Esophagus (tissue), 2 donors: ENCODE data around the gene MAN1B1. TPM values are rescaled to one million over a fixed set of nuclear protein-coding genes. Genes with fewer than 3 reads are reported as not detected.

ENCODE experiments used
- H3K27ac ChIP-seq, 2 donors: one replicate each; pipeline ENCODE4 v1.5.1; 2013; ENCODE audit warnings: low read depth in 2 of 2, mild to moderate bottlenecking in 2 of 2, inconsistent platforms in 1 of 2, low read length in 1 of 2, moderate library complexity in 1 of 2
- H3K27me3 ChIP-seq, 2 donors: one replicate each; pipeline ENCODE4 v1.6.1; 2013; ENCODE audit warnings: low read length in 2 of 2, control low read depth in 1 of 2, mild to moderate bottlenecking in 1 of 2; ENCODE audit not compliant: insufficient read depth in 2 of 2, control insufficient read depth in 1 of 2
- H3K36me3 ChIP-seq, 2 donors: one replicate each; pipeline ENCODE4 v1.6.1; 2013; ENCODE audit warnings: low read length in 1 of 2; ENCODE audit not compliant: control insufficient read depth in 2 of 2, insufficient read depth in 2 of 2
- H3K4me1 ChIP-seq, 2 donors: one replicate each; pipeline ENCODE4 v1.6.1; 2013; ENCODE audit warnings: low read length in 1 of 2; ENCODE audit not compliant: control insufficient read depth in 2 of 2, insufficient read depth in 2 of 2
- H3K4me3 ChIP-seq, 2 donors: one replicate each; pipeline ENCODE4 v1.5.1; 2013; ENCODE audit warnings: low read length in 2 of 2, mild to moderate bottlenecking in 2 of 2, low read depth in 1 of 2, moderate library complexity in 1 of 2
- H3K9me3 ChIP-seq, 2 donors: one replicate each; pipeline ENCODE4 v1.6.1; 2013; ENCODE audit warnings: mild to moderate bottlenecking in 2 of 2, low read depth in 1 of 2, low read length in 1 of 2, moderate library complexity in 1 of 2; ENCODE audit not compliant: control insufficient read depth in 2 of 2, insufficient read depth in 1 of 2
- WGBS, 2 donors: extraction: QIAGEN DNeasy Blood & Tissue Kit; methylation state at CpG; one replicate each; pipeline ENCODE4 v1.1.7; 2013; 5-methylcytosine and 5-hydroxymethylcytosine counted together
- polyA plus RNA-seq, 2 donors: library from polyadenylated mRNA; stranded (reverse); fragments of 200-250 nt; gene quantifications; one replicate each; pipeline ENCODE4 v1.2.3, GENCODE V29; 2013
- donor health status: healthy with polysubstance abuse.
- donor health status: Bipolar disorder and iron deficiency.

Gene MAN1B1
- polyA plus RNA-seq, 2 donors, result 28.5 to 42.3 TPM

- Histone ChIP-seq H3K4me1 (no peaks in the 10 kb centered on the region), H3K27me3 (no peaks in the 10 kb centered on the region), H3K36me3 (peaks cover 10 to 63% of the 10 kb centered on the region in 2 donors), H3K4me3 (no peak overlapping the region), H3K9me3 (peaks cover 0 to 18% of the 10 kb centered on the region in 2 donors), H3K27ac (no peak overlapping the region)
- WGBS, 2 donors, result 92 to 96% methylated on average over 14 of the region's 14 CpGs
Observed at GRCh38 chr9:137099231-137099630, 12.4 kb downstream of the MAN1B1 start.

GRCh38 chr9:137103206-137103999 lies 16.6 kb downstream of the MAN1B1 start:
- WGBS, 2 donors, result 93% methylated on average over 37 of the region's 37 CpGs
- no peak overlapping the region for H3K27ac ChIP-seq
- H3K4me3 ChIP-seq, result no peak overlapping the region
- no peaks in the 10 kb centered on the region for H3K27me3 ChIP-seq
- H3K4me1 ChIP-seq, result peaks cover 0 to 4% of the 10 kb centered on the region in 2 donors
- peaks cover 19 to 79% of the 10 kb centered on the region in 2 donors for H3K36me3 ChIP-seq
- H3K9me3 ChIP-seq, result peaks cover 0 to 18% of the 10 kb centered on the region in 2 donors

GRCh38 chr9:137105814-137106661 lies 19.3 kb downstream of the MAN1B1 start:
- 91 to 94% methylated on average over 30 to 31 of the region's 31 CpGs for WGBS, 2 donors
- Histone ChIP-seq H3K9me3 (peaks cover 0 to 18% of the 10 kb centered on the region in 2 donors), H3K27ac (no peak overlapping the region), H3K36me3 (peaks cover 27 to 90% of the 10 kb centered on the region in 2 donors), H3K27me3 (no peaks in the 10 kb centered on the region), H3K4me1 (peaks cover 0 to 4% of the 10 kb centered on the region in 2 donors), H3K4me3 (no peak overlapping the region)

- H3K36me3 ChIP-seq, result peaks cover 27 to 84% of the 10 kb centered on the region in 2 donors
- WGBS, 2 donors, result 84 to 86% methylated on average over 27 of the region's 27 CpGs
- H3K27ac ChIP-seq, result no peak overlapping the region
- peaks cover 0 to 4% of the 10 kb centered on the region in 2 donors for H3K4me1 ChIP-seq
- no peaks in the 10 kb centered on the region for H3K27me3 ChIP-seq
- H3K9me3 ChIP-seq, result peaks cover 0 to 12% of the 10 kb centered on the region in 2 donors
- no peak overlapping the region for H3K4me3 ChIP-seq
Observed at GRCh38 chr9:137106662-137107250, 20.0 kb downstream of the MAN1B1 start.

GRCh38 chr9:137107312-137107921 lies 20.6 kb downstream of the MAN1B1 start:
- WGBS, 2 donors, result 88 to 91% methylated on average over 26 to 27 of the region's 27 CpGs
- Histone ChIP-seq H3K27me3 (no peaks in the 10 kb centered on the region), H3K9me3 (peaks cover 0 to 5% of the 10 kb centered on the region in 2 donors), H3K36me3 (peaks cover 21 to 83% of the 10 kb centered on the region in 2 donors), H3K4me1 (peaks cover 0 to 4% of the 10 kb centered on the region in 2 donors), H3K4me3 (no peak overlapping the region), H3K27ac (no peak overlapping the region)

GRCh38 chr9:137107982-137108381 lies 21.2 kb downstream of the MAN1B1 start:
- WGBS, 2 donors, result 92 to 94% methylated on average over 17 of the region's 17 CpGs
- no peak overlapping the region for H3K4me3 ChIP-seq
- no peaks in the 10 kb centered on the region for H3K27me3 ChIP-seq
- no peaks in the 10 kb centered on the region for H3K9me3 ChIP-seq
- H3K27ac ChIP-seq, result no peak overlapping the region
- H3K4me1 ChIP-seq, result peaks cover 0 to 4% of the 10 kb centered on the region in 2 donors
- peaks cover 21 to 83% of the 10 kb centered on the region in 2 donors for H3K36me3 ChIP-seq

GRCh38 chr9:137108608-137109249 lies 21.9 kb downstream of the MAN1B1 start:
- no peaks in the 10 kb centered on the region for H3K9me3 ChIP-seq
- H3K27me3 ChIP-seq, result no peaks in the 10 kb centered on the region
- no peak overlapping the region for H3K4me3 ChIP-seq
- peaks cover 4 to 8% of the 10 kb centered on the region in 2 donors for H3K4me1 ChIP-seq
- peaks cover 17 to 79% of the 10 kb centered on the region in 2 donors for H3K36me3 ChIP-seq
- no peak overlapping the region for H3K27ac ChIP-seq
- 86 to 90% methylated on average over 29 of the region's 29 CpGs for WGBS, 2 donors

- H3K36me3 ChIP-seq, result peaks cover 17 to 75% of the 10 kb centered on the region in 2 donors
- no peaks in the 10 kb centered on the region for H3K9me3 ChIP-seq
- H3K4me3 ChIP-seq, result no peak overlapping the region
- no peak overlapping the region for H3K27ac ChIP-seq
- H3K27me3 ChIP-seq, result no peaks in the 10 kb centered on the region
- WGBS, 2 donors, result 78 to 81% methylated on average over 34 of the region's 34 CpGs
- peaks cover 4 to 9% of the 10 kb centered on the region in 2 donors for H3K4me1 ChIP-seq
Observed at GRCh38 chr9:137109250-137110146, 22.7 kb downstream of the MAN1B1 start.
